ENCODE data around the gene TRPM4.

- TF ChIP-seq CTCF (conservative IDR thresholded peaks at IDR 0.05; ENCODE audit: low read depth in 2 of 2) (no peak), EZH2 (IDR thresholded peaks at IDR 0.05; ENCODE audit: low read depth, unreplicated experiment) (no peak), REST (IDR thresholded peaks at IDR 0.05; ENCODE audit: unreplicated experiment) (no peak), POLR2AphosphoS5 (IDR thresholded peaks at IDR 0.05; ENCODE audit: low read depth) (no peak), CREB1 (CRISPR knock-in tag; IDR thresholded peaks at IDR 0.05; ENCODE audit: low read depth) (no peak), ZNF114 (CRISPR knock-in tag; IDR thresholded peaks at IDR 0.05) (no peak)
These were observed 23.1 kb downstream of the TRPM4 start for GRCh38 chr19:49180659-49181058.
